SK-N-SH treated with all-trans-retinoic acid at 6 μM for 48 hours (cell line): ENCODE results near the gene FPR2.

Experiments
- ATAC-seq: fragments of 200-7000 bp; cut with Tn5 transposase; 3 replicates; pipeline ENCODE4 v1.9.1; 2020; ENCODE audit warnings: mild to moderate bottlenecking, moderate library complexity
- BACH2 ChIP-seq: fragments of 250-450 bp; sonication (Bioruptor Pico); IDR thresholded peaks from 2 replicates; pipeline ENCODE4 v1.9.0; 2021; ENCODE audit warnings: mild to moderate bottlenecking, borderline replicate concordance
- CREB5 ChIP-seq: fragments of 250-450 bp; sonication (Bioruptor Pico); IDR thresholded peaks from 2 replicates; pipeline ENCODE4 v1.5.1; 2020; ENCODE audit warnings: low read depth, mild to moderate bottlenecking, moderate library complexity
- CSDC2 ChIP-seq: fragments of 250-450 bp; sonication (Bioruptor Pico); IDR thresholded peaks from 2 replicates; pipeline ENCODE4 v1.5.0; 2020; ENCODE audit warnings: mild to moderate bottlenecking, moderate library complexity
- ESRRG ChIP-seq: fragments of 250-450 bp; sonication (Bioruptor Pico); IDR thresholded peaks from 2 replicates; pipeline ENCODE4 v1.6.1; 2021; ENCODE audit warnings: mild to moderate bottlenecking
- GLIS3 ChIP-seq: fragments of 250-450 bp; sonication (Bioruptor Pico); IDR thresholded peaks from 2 replicates; pipeline ENCODE4 v1.5.0; 2020; ENCODE audit warnings: mild to moderate bottlenecking, moderate library complexity
- OSR1 ChIP-seq: fragments of 250-450 bp; sonication (Bioruptor Pico); IDR thresholded peaks from 2 replicates; pipeline ENCODE4 v1.8.0; 2022; ENCODE audit warnings: moderate library complexity, mild to moderate bottlenecking, inconsistent platforms
- PATZ1 ChIP-seq: fragments of 250-450 bp; sonication (Bioruptor Pico); IDR thresholded peaks from 2 replicates; pipeline ENCODE4 v1.8.0; 2020; ENCODE audit warnings: mild to moderate bottlenecking, moderate library complexity, borderline replicate concordance
- PPARA ChIP-seq: fragments of 250-450 bp; sonication (Bioruptor Pico); IDR thresholded peaks from 2 replicates; pipeline ENCODE4 v1.5.0; 2020; ENCODE audit warnings: mild to moderate bottlenecking, borderline replicate concordance
- RARB ChIP-seq: fragments of 250-450 bp; sonication (Bioruptor Pico); IDR thresholded peaks from 2 replicates; pipeline ENCODE4 v1.8.0; 2021; ENCODE audit warnings: mild to moderate bottlenecking, moderate library complexity
- SNAI2 ChIP-seq: fragments of 250-450 bp; sonication (Bioruptor Pico); IDR thresholded peaks from 2 replicates; pipeline ENCODE4 v1.5.0; 2020; ENCODE audit warnings: mild to moderate bottlenecking, moderate library complexity
- TCF4 ChIP-seq: fragments of 250-450 bp; sonication (Bioruptor Pico); IDR thresholded peaks from 2 replicates; pipeline ENCODE4 v1.8.0; 2021; ENCODE audit warnings: mild to moderate bottlenecking, moderate library complexity, borderline replicate concordance
- ZC3H10 ChIP-seq: fragments of 250-450 bp; sonication (Bioruptor Pico); IDR thresholded peaks from 2 replicates; pipeline ENCODE4 v1.5.1; 2021; ENCODE audit warnings: mild to moderate bottlenecking, moderate library complexity
- ZFP3 ChIP-seq: fragments of 250-450 bp; sonication (Bioruptor Pico); IDR thresholded peaks from 2 replicates; pipeline ENCODE4 v1.5.0; 2020; ENCODE audit warnings: mild to moderate bottlenecking, moderate library complexity
- ZFP30 ChIP-seq: fragments of 450-650 bp; formaldehyde crosslinking; IDR thresholded peaks from 2 replicates; pipeline ENCODE4 v1.5.0; 2022; ENCODE audit warnings: mild to moderate bottlenecking, moderate library complexity
- ZNF565 ChIP-seq: fragments of 450-650 bp; formaldehyde crosslinking; conservative IDR thresholded peaks from 2 replicates; pipeline ENCODE4 v1.5.0; 2020; ENCODE audit warnings: low read depth, mild to moderate bottlenecking, moderate library complexity
- ZNF70 ChIP-seq: fragments of 450-650 bp; formaldehyde crosslinking; IDR thresholded peaks from 2 replicates; pipeline ENCODE4 v1.5.0; 2020; ENCODE audit warnings: mild to moderate bottlenecking, moderate library complexity
- ZNF8 ChIP-seq: fragments of 450-650 bp; formaldehyde crosslinking; IDR thresholded peaks from 2 replicates; pipeline ENCODE4 v1.5.0; 2020; ENCODE audit warnings: mild to moderate bottlenecking, moderate library complexity
- TF ChIP-seq, protein P1 (sequence below): fragments of 250-450 bp; sonication (Bioruptor Pico); IDR thresholded peaks from 2 replicates; pipeline ENCODE4 v1.5.0; 2020; ENCODE audit warnings: mild to moderate bottlenecking, moderate library complexity
- TF ChIP-seq, protein P2 (sequence below): fragments of 250-450 bp; sonication (Bioruptor Pico); IDR thresholded peaks from 2 replicates; pipeline ENCODE4 v1.8.0; 2021; ENCODE audit warnings: low read depth, mild to moderate bottlenecking, moderate library complexity, borderline replicate concordance

The FPR2 gene

GRCh38 chr19:51760697-51761356, at the start of gene FPR2:
Gene FPR2, plus strand, starts transcription at chr19:51761180. Its CDS starts 7,479 bp downstream, at chr19:51768659.
- TF ChIP-seq ZNF565 (CRISPR knock-in tag): no peak
- no peak for TF ChIP-seq PPARA (CRISPR knock-in tag)
- TF ChIP-seq RARB (CRISPR knock-in tag): no peak
- TF ChIP-seq ZNF70 (CRISPR knock-in tag): no peak
- no peak for TF ChIP-seq GLIS3 (CRISPR knock-in tag)
- TF ChIP-seq ESRRG (CRISPR knock-in tag): no peak
- TF ChIP-seq TCF4 (CRISPR knock-in tag): no peak
- no peak for TF ChIP-seq CSDC2 (CRISPR knock-in tag)
- TF ChIP-seq, protein P1, sequence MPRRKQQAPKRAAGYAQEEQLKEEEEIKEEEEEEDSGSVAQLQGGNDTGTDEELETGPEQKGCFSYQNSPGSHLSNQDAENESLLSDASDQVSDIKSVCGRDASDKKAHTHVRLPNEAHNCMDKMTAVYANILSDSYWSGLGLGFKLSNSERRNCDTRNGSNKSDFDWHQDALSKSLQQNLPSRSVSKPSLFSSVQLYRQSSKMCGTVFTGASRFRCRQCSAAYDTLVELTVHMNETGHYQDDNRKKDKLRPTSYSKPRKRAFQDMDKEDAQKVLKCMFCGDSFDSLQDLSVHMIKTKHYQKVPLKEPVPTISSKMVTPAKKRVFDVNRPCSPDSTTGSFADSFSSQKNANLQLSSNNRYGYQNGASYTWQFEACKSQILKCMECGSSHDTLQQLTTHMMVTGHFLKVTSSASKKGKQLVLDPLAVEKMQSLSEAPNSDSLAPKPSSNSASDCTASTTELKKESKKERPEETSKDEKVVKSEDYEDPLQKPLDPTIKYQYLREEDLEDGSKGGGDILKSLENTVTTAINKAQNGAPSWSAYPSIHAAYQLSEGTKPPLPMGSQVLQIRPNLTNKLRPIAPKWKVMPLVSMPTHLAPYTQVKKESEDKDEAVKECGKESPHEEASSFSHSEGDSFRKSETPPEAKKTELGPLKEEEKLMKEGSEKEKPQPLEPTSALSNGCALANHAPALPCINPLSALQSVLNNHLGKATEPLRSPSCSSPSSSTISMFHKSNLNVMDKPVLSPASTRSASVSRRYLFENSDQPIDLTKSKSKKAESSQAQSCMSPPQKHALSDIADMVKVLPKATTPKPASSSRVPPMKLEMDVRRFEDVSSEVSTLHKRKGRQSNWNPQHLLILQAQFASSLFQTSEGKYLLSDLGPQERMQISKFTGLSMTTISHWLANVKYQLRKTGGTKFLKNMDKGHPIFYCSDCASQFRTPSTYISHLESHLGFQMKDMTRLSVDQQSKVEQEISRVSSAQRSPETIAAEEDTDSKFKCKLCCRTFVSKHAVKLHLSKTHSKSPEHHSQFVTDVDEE (CRISPR knock-in tag): no peak
- no peak for TF ChIP-seq BACH2 (CRISPR knock-in tag)
- TF ChIP-seq ZNF8 (CRISPR knock-in tag): no peak
- no peak for TF ChIP-seq OSR1 (CRISPR knock-in tag)
- no peak for TF ChIP-seq CREB5 (CRISPR knock-in tag)
- TF ChIP-seq, all 23 proteins: peak for 0
- no peak for ATAC-seq

- no peak for TF ChIP-seq PPARA (CRISPR knock-in tag)
- TF ChIP-seq, protein P1 (CRISPR knock-in tag): no peak
- TF ChIP-seq ZFP3 (CRISPR knock-in tag): no peak
- no peak for TF ChIP-seq PATZ1 (CRISPR knock-in tag)
- TF ChIP-seq CSDC2 (CRISPR knock-in tag): no peak
- TF ChIP-seq ZNF70 (CRISPR knock-in tag): no peak
- TF ChIP-seq TCF4 (CRISPR knock-in tag): no peak
- no peak for TF ChIP-seq RARB (CRISPR knock-in tag)
- TF ChIP-seq SNAI2: no peak
- no peak for TF ChIP-seq OSR1 (CRISPR knock-in tag)
- TF ChIP-seq ZNF8 (CRISPR knock-in tag): no peak
- no peak for TF ChIP-seq ZC3H10 (CRISPR knock-in tag)
- TF ChIP-seq ESRRG (CRISPR knock-in tag): no peak
- no peak for TF ChIP-seq GLIS3 (CRISPR knock-in tag)
- no peak for TF ChIP-seq ZFP30 (CRISPR knock-in tag)
- TF ChIP-seq, protein P2, sequence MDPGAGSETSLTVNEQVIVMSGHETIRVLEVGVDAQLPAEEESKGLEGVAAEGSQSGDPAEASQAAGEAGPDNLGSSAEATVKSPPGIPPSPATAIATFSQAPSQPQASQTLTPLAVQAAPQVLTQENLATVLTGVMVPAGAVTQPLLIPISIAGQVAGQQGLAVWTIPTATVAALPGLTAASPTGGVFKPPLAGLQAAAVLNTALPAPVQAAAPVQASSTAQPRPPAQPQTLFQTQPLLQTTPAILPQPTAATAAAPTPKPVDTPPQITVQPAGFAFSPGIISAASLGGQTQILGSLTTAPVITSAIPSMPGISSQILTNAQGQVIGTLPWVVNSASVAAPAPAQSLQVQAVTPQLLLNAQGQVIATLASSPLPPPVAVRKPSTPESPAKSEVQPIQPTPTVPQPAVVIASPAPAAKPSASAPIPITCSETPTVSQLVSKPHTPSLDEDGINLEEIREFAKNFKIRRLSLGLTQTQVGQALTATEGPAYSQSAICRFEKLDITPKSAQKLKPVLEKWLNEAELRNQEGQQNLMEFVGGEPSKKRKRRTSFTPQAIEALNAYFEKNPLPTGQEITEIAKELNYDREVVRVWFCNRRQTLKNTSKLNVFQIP (CRISPR knock-in tag): no peak
- ATAC-seq: no peak
These were observed 49.3 kb upstream of the FPR2 start for GRCh38 chr19:51711702-51712101.
